Stimulated activated CD4-positive, alpha-beta T cell treated with anti-CD3 and anti-CD28 coated beads, Interleukin-1b, Interleukin-23, amount 100 ng/mL, for 24 hours (primary cell): Measurements from ENCODE around the gene SCGB3A1.

Experiments used
- DNase-seq, 4 experiments: peaks; one replicate each; pipeline ENCODE4 v3.0.0-alpha.2; 2020; ENCODE audit warnings: low read depth in 4 of 4, low spot score in 1 of 4

SCGB3A1 gene

GRCh38 chr5:180606215-180606785 is 15.0 kb upstream of the SCGB3A1 start:
- DNase-seq = no peak

- DNase-seq = peak; percentile 24 to 44 (median 40)
Observed at GRCh38 chr5:180605554-180606214, 14.4 kb upstream of the SCGB3A1 start.

- no peak for DNase-seq
Observed at GRCh38 chr5:180604271-180604670, 13.0 kb upstream of the SCGB3A1 start.

- no peak for DNase-seq
Observed at GRCh38 chr5:180603076-180603594, 11.8 kb upstream of the SCGB3A1 start.

- DNase-seq = no peak
Observed at GRCh38 chr5:180602481-180603075, 11.3 kb upstream of the SCGB3A1 start.

- DNase-seq = no peak
Observed at GRCh38 chr5:180601591-180602480, 10.5 kb upstream of the SCGB3A1 start.

- no peak for DNase-seq
Observed at GRCh38 chr5:180600554-180601041, 9.3 kb upstream of the SCGB3A1 start.

GRCh38 chr5:180599981-180600553 is 8.8 kb upstream of the SCGB3A1 start:
- DNase-seq = no peak

- no peak for DNase-seq
Observed at GRCh38 chr5:180599590-180599914, 8.3 kb upstream of the SCGB3A1 start.

- no peak for DNase-seq
Observed at GRCh38 chr5:180598797-180599589, 7.7 kb upstream of the SCGB3A1 start.

- DNase-seq = no peak
Observed at GRCh38 chr5:180598316-180598701, 7.0 kb upstream of the SCGB3A1 start.

GRCh38 chr5:180596668-180597231 is 5.5 kb upstream of the SCGB3A1 start:
- no peak for DNase-seq

GRCh38 chr5:180596115-180596667 is 4.9 kb upstream of the SCGB3A1 start:
- DNase-seq = no peak

GRCh38 chr5:180595381-180596114 is 4.2 kb upstream of the SCGB3A1 start:
- DNase-seq = no peak

- no peak for DNase-seq
Observed at GRCh38 chr5:180595046-180595379, 3.7 kb upstream of the SCGB3A1 start.

GRCh38 chr5:180594311-180595045 is 3.2 kb upstream of the SCGB3A1 start:
- no peak for DNase-seq

- DNase-seq = no peak
Observed at GRCh38 chr5:180593446-180594206, 2.3 kb upstream of the SCGB3A1 start.

- DNase-seq = no peak
Observed at GRCh38 chr5:180592176-180592575, 877 bp upstream of the SCGB3A1 start.
